Endometrial microvascular endothelial cells (primary cell): ENCODE measurements around the gene NAA15. TPM values are rescaled to one million over a fixed set of nuclear protein-coding genes. Genes with fewer than 3 reads are reported as not detected.
"Not testable (repeated sequence)": the region's sequence is repeated elsewhere in the genome, so short reads cannot be mapped to it uniquely, and the experiment has no call there.

ENCODE experiments used
- in situ Hi-C: cut with HindIII; loops from 2 replicates; pipeline ENCODE4 v1.10.0; 2017; ENCODE audit warnings: low sequenced_read_pairs, low pct_unique_long_range_greater_than_20kb; ENCODE audit errors: inconsistent ontology term
- total RNA-seq: library from RNA; depleted of rRNA; stranded (reverse); fragments of >200 nt; gene quantifications from one replicate; pipeline ENCODE4 v1.2.3, GENCODE V29; 2015; ENCODE audit errors: inconsistent ontology term

NAA15 gene
- total RNA-seq, 1 donor from 2014 or later: 45.8 TPM

GRCh38 chr4:139419388-139419914, 118.1 kb downstream of the NAA15 start:
- in situ Hi-C loops: no loop called here

GRCh38 chr4:139420652-139421051, 119.3 kb downstream of the NAA15 start:
- in situ Hi-C loops: no loop called here

- in situ Hi-C loops: no loop called here
These were observed 134.8 kb downstream of the NAA15 start for GRCh38 chr4:139436122-139436521.

- in situ Hi-C loops: no loop called here
These were observed 136.8 kb downstream of the NAA15 start for GRCh38 chr4:139438141-139438540.

GRCh38 chr4:139441029-139441428, 139.7 kb downstream of the NAA15 start:
- in situ Hi-C loops: no loop called here

GRCh38 chr4:139443661-139444060, 142.4 kb downstream of the NAA15 start:
- in situ Hi-C loops: no loop called here

- in situ Hi-C loops: not testable (repeated sequence)
These were observed 143.6 kb downstream of the NAA15 start for GRCh38 chr4:139444881-139445280.

- in situ Hi-C loops: not testable (repeated sequence)
These were observed 145.8 kb downstream of the NAA15 start for GRCh38 chr4:139447078-139447477.

- in situ Hi-C loops: no loop called here
These were observed 149.3 kb downstream of the NAA15 start for GRCh38 chr4:139450586-139450985.

- in situ Hi-C loops: no loop called here
These were observed 150.7 kb downstream of the NAA15 start for GRCh38 chr4:139451997-139452396.

- in situ Hi-C loops: no loop called here
These were observed 151.7 kb downstream of the NAA15 start for GRCh38 chr4:139453041-139453370.

- in situ Hi-C loops: no loop called here
These were observed 152.2 kb downstream of the NAA15 start for GRCh38 chr4:139453371-139454110.

- in situ Hi-C loops: no loop called here
These were observed 153.1 kb downstream of the NAA15 start, which contains the start of gene RAB33B for GRCh38 chr4:139454111-139455045. Gene RAB33B, plus strand, starts transcription at chr4:139454121. Its CDS starts 75 bp downstream, at chr4:139454196.

- in situ Hi-C loops: no loop called here
These were observed 153.8 kb downstream of the NAA15 start for GRCh38 chr4:139455126-139455538.

- in situ Hi-C loops: no loop called here
These were observed 156.0 kb downstream of the NAA15 start for GRCh38 chr4:139457318-139457717.

- in situ Hi-C loops: no loop called here
These were observed 157.2 kb downstream of the NAA15 start for GRCh38 chr4:139458543-139458942.

GRCh38 chr4:139458999-139459398, 157.7 kb downstream of the NAA15 start:
- in situ Hi-C loops: no loop called here

- in situ Hi-C loops: no loop called here
These were observed 159.3 kb downstream of the NAA15 start for GRCh38 chr4:139460565-139460964.

- in situ Hi-C loops: no loop called here
These were observed 159.8 kb downstream of the NAA15 start for GRCh38 chr4:139461022-139461628.
